ENCODE measurements around the gene SLC5A6.
A peak's percentile ranks its signal among the peaks of the same experiment; 100 is the strongest.

SLC5A6 gene

DNA sequence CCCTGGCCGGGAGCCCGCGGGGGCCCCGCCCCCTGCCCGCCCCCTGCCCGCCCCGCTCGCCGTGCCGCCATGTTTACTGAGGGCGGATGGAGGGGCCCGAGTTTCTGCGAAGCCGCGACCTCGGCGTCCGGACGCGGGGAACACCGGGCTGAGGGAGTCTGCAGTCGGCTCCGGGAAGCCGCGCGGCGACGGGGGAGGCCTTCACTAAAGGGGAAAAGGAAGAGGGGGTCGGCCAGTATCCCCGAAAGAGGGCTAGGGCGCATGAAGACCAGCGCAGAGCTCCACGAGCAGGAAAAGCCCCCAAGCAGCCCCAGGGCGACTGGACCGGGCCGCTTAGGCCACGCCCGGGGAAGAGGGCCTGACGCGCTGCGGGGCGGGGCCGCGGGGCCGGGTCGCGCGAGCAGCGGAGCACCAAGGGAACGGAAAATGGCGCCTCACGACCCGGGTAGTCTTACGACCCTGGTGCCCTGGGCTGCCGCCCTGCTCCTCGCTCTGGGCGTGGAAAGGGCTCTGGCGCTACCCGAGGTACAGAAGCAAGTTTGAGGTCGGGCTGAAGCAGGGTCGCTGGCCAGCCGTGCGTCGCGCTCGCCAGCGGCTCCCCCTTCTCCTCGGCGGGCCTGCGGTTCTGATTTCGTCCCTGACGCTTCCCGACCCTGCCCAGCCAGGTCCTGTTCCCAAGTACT lies at the start of gene SLC5A6, which contains the start of gene ATRAID:
Gene SLC5A6 (minus strand): TSS at position 326 of the 683 bp plus-strand sequence. CDS start 4,618 bp downstream, outside the sequence.
Gene ATRAID (plus strand): TSS at position 99 of the 683 bp plus-strand sequence. CDS start 328 bp downstream, at position 427.
- DNase-seq (ENCODE audit: low spot score): peak; percentile 84

DNA sequence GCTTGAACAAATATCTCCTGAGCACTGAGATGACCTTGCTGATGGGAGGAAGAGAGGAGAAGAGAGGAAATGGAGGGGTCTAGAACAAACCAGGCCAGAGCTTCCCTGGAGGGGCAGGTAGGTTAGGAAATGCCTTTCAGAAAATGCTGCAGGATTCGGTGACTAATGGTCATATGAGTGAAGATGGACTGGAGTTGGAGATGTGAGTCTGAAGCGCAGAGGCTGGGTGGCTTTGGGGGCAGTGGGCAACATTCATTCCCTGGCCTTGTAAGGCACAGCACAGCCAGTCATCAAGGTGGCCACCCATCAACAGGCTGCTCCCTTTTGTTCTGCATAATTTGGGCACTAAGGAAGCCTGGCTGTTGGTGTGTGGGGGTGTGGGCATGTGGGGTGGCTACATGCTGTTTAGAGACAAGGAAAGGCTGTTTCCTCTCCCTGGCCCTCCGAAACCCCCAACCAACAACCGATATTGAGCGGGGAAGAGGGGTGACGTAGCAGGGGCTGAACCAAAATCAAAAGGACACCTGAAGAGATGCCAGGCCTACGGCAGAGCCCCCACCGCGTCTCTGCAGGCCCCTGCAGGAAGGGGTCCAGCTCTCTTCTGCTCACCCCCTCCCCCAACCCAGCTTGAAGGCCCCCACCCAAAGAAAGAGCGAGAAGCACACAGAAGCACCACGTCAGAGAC lies 49.3 kb upstream of the SLC5A6 start:
- no peak for DNase-seq (ENCODE audit: low spot score)

DNA sequence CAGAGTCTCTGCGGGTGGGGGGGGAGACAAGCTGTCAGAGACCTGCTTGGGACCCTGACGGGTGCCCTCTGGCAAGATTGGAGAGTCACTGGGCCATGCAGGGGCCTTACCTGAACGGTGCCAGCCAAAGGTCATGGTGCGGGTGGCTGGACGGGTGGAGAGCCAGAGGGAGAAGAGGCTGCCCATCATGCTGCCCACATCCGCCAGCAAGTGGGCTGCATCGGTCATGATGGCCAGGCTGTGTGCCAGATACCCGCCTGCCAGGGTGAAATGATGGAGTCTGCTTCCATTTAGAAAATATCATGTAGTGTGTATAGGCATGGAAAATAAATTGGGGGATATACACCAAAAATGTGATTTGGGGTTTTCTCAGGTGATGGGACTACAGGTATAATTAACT lies 46.0 kb upstream of the SLC5A6 start:
- DNase-seq (ENCODE audit: low spot score): no peak

DNA sequence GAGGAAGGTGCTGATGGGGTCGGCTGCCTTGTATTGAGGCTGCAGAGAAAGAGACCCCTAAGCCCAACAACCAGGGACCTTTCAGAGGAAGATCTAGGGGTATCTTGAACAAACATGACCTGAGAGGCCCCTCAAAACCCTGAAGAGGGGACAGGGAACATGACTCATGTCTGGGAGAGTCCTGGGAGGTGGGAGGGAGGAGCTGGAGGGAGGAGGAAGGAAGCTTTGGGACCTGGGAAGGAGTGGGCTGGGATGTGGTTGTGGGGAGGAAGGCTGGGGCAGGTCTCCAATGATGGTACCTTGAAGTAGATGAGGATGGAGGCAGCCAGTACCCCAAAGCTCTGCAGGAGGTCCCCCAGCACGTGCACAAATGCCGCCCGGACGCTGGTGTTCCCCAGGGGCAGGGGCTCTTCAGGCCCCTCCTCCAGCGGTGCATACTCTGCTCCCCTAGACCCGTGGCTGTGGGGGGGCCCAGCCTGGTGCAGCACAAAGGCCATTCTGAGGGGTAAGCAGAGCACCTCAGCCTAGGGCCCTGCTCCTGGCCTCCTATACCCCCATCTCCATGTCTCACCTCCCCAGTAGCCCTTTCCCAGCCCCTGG lies 44.9 kb upstream of the SLC5A6 start:
- no peak for DNase-seq (ENCODE audit: low spot score)

DNA sequence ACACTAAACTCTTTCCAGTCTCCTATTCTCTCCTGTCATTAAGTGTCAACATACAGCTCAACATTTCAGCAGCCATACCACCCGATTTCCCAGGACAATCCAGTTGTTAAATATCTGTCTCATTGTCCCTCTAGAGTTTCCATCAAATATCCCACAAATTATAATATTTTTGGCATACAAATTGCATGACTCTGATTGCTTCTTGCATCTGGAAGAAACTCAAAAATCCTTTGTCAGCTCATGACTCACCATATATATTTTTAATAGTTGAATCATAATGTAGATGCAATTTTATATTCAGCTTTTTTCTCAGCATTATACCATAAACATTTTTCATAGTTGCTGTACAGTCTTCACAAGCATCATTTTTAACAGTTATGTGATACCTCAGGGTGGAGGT lies 43.6 kb upstream of the SLC5A6 start:
- DNase-seq (ENCODE audit: low spot score): no peak

DNA sequence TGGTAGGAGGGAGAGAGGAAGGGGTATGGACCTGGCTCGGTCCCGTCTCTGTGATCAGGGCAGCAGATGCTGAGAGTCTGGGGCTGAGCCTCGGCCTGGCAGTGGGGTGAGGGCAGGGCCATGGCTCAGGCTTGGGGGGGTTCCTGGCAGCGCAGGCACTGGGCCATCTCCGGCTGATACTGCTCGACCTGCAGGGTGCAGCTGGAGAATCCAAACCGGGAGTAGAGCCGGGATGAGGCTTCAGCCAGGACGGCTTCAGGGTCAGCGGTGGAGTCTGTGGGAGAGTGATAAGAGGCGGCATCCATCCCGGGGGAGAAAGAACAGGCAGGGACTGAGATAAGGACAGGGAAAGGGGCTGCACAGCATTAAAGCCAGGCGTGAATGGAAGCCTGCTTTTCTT lies 43.1 kb upstream of the SLC5A6 start:
- no peak for DNase-seq (ENCODE audit: low spot score)

DNA sequence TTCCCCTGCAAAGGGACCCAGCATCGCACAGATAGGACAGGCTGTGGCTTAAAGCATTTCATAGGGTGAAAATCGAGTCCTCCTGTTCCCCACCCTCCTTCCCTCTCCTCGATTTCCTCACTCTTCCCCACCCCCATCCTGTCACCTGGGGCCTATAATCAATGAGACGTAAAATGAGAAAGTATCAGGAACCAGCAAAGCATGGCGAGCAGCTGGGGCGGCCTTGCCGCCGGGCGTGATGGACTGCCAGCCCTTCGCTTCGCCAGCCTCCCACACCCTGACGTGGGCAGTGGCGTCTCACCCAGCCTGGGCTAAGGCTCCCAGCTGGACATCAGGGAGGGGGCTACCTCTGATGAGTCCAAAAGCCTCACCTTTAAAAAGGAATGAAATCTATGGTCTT lies 39.7 kb upstream of the SLC5A6 start:
- no peak for DNase-seq (ENCODE audit: low spot score)

DNA sequence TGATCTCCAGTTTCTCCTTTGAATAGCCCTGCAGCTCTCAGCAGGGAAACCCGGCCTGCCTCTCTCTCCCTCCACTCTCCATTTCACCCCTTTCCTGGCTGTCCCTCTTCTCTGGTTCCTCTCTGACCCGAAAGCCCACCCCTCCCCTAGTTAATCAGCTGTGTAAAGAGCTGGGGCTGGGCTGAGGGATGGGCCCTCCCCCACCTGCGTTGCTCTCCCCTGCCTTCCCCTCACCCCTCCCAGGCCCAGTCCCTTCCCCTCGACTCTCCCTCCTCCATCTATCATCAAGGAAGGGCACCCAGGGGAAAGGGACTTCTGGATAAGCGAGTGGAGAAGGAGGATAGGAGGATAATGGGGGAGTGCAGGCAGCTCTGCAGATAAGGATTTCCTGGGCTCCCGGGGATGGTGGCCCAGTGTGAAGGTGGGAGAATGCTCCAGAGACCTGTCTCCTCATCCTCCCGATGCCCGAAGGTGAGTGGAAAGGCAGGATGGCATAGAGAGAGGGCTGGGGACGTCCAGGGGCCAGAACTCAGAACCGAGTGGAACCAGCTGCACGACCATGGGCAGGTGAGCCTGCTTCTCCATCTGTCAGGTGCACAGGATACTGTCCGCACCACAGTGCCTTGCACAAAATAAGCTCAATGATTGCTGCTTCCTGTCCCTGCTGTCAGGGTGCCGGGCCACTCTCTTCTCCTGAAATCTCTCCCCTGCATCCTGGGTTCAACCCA lies 38.7 kb upstream of the SLC5A6 start:
- no peak for DNase-seq (ENCODE audit: low spot score)

DNA sequence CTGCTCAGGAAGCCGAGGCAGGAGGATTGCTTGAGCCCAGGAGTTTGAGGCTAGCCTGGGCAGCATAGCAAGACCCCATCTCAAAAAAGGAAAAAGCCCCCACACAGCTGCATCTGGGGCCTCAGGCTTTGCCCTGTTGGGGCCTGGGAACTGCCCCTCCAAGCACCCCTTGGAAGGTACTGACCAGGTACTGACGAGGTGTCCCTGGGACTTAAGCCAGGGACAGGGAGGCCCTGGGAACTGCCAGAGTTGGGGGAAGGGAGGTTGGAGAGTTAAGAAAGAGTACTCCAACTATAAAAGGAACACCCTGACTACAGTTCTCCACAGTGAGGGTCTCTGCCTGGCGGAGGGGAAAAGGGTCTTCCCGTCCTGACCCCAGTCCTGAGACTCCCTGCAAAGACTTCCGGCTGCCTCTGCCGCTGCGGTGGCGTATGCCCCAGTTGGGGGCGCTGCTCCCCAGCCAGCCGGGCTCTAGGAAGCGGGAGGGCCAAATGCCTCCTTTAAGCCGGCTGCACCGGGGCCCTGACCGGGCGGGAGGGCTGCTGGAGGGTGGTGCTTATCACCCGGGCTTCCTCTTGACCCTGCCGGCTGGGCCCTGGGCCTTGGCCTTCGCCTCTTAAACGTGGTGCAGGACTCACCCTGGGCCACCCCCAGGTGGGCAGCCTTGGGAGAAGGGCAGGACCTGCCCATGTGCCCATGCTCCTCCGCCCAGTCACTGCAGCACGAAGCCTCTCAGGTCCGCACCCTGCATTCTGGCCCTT lies 38.0 kb upstream of the SLC5A6 start:
- peak; percentile 37 for DNase-seq (ENCODE audit: low spot score)

DNA sequence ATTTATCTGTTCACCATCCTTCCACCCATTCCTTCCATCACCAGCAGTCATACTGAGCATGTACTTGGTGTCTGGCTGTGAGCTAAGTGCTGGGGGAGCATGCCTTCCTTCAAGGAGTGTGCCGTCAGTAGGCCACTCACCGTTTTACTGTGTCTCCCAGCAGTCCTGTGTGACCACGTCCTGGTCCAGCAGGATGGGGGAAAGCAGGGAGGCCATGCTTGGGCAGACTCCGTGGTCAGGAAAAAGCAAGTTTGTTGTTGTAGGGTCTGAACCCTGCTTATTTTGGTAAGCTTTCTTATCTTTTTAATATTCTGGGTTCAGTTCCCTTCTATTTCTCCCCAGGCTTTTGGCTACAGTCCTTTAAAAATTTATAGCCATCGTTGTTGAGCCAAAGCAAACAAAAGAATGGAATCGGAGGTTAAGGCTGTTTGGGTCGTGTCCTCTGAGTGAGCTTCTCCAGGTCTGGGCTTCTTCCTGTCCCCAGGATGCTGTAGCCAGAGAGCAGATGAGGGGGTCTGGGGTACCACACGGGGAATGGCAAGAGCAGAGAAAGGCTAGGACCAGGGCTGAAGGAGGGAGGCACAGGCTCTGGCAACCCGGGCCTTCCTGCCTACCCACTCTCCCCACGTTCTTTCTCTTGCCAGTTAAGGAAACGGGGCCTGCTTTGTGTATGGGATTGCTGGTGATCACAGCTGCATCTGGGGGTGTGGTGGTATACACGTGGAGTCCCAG lies 37.3 kb upstream of the SLC5A6 start:
- DNase-seq (ENCODE audit: low spot score): no peak

DNA sequence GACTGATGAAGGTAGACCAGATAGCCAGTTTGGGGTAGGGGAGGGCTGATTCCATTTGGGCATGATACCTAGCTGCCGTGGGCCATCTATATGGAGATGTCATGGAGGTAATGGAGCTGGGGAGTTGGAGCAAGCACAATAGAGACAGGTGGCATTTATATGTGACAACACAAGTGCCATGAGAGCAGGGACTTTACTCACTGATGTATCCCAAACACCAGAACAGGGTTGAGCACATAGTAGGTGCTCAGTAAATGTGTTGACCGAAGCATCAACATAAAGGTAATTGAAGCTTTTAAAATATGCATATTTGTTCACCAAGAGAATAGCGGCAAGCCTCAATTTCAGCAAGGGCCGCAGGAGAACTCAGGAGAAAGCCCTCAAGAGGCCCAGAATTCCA lies 35.8 kb upstream of the SLC5A6 start:
- no peak for DNase-seq (ENCODE audit: low spot score)

DNA sequence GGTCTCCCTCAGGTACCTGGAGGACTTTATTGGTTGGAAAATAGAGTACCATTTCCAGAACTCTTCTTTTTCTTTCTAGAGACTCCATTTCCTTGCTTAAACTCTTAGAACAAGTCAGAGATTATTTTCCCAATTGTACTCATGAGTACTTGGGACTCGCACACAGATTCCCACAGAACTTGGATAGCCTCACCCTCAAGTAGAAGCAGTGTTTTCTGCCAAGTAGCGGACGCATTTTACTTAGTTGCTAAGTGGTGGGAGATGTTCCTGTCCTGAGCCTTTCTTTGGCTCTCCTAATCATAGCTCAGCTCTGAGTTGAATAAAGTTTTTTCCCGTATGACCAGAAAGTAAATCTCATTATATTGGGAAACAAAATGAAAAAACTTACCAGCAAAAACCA lies 33.6 kb upstream of the SLC5A6 start:
- no peak for DNase-seq (ENCODE audit: low spot score)

DNA sequence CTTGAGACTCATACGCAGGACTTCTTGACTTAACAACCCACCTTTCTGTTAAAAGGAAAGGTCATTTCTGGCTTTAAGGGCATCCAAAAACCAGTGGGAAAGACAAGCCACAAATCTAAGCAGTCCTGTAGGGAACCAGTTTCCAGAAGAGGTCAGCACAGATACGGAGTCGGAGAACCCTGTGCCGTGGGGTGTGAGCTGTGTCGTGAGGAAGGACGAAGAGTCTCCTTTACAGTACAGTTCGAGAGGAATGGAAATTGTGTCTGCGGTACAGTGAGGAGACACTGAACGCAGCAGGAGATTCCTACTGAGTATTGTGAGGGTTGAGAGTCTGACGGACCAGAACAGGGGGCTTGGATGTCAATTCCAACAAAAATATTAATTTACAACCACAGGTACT lies 33.0 kb upstream of the SLC5A6 start:
- DNase-seq (ENCODE audit: low spot score): no peak

DNA sequence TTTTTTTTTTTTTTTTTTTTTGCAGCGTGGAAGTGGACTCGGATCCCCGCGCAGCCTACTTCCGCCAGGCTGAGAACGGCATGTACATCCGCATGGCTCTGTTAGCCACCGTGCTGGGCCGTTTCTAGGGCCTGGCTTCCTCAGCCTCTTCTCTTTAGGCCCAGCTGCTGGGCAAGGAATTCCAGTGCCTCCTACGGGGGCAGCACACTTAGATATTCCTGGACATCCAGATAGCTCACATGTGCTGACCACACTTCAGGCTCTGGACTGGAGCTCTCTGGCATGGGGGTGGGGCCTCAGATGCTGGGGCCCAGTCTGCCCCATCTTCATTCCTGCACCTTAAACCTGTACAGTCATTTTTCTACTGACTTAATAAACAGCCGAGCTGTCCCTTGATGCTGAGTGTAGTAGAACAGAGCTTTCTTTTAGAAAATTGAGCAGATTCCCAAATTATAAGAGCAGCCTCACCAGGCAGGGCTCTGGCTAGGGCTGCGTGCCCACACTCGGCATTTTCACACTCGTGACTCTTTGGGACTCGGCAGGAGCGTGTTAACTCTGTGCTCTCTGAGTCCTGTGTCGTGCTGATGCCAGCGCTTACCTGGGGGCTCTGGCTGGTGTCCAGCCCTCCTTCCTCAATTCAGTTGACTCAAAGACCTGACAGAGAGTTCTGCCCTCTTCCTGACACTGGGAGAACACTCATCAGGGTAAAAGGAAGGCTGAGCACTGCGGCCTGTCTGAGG lies 31.5 kb upstream of the SLC5A6 start:
- no peak for DNase-seq (ENCODE audit: low spot score)

DNA sequence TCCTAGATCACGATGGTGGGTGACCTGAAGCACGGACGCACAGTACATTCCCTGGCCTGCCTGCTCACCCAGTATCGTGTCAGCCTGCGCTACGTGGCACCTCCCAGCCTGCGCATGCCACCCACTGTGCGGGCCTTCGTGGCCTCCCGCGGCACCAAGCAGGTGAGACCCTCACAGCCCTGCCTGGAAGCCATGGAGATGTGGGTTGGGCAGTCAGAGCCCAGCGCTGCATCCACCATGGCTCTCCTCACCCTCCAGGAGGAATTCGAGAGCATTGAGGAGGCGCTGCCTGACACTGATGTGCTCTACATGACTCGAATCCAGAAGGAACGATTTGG lies 30.5 kb upstream of the SLC5A6 start:
- DNase-seq (ENCODE audit: low spot score): no peak

DNA sequence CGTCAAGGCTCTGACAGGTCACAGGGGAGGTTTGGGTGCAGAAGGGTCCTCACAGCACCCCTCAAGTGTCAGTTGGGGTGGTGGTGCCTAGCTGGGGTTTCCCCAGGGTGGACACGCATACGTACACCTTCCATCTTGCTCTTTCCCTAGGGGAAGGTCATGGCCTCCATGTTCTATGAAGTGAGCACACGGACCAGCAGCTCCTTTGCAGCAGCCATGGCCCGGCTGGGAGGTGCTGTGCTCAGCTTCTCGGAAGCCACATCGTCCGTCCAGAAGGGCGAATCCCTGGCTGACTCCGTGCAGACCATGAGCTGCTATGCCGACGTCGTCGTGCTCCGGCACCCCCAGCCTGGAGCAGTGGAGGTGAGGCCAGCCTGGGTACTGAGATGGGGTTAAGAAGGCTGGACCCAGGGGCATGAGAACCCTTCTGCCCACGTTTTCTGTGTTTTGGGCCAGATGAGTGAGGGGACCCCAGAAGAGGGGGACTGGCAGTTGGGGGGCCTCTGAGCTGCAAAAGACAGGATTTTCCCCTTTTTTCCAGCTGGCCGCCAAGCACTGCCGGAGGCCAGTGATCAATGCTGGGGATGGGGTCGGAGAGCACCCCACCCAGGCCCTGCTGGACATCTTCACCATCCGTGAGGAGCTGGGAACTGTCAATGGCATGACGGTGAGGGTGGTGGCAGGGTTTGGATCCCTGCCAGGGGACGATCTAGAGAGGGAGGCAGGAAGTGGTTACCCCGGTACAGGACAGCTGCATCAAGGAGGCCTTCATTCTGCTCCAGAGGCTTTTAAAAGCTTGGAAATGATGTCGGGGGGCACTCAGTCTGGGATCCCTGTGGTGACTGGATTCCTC lies 29.9 kb upstream of the SLC5A6 start:
- DNase-seq (ENCODE audit: low spot score): no peak

DNA sequence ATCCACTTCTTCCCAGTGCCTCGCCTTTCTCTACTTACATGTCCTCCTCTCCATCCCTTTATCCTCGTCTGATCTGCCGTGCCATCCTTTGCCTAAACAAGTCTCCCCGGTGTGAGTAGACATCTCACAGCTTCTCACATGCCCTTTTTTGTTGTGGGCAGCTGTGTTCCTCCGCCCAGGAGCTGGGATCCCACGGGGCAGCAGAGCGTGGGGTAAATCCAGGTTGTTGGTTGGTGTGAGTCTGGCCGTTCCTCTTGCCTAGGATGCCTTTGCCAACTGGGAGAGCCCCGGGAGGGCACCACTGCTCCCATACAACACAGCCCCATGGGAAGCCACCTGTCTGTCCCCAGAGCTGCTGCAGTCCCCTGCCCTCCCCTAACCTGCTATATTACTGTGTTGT lies 28.3 kb upstream of the SLC5A6 start:
- DNase-seq (ENCODE audit: low spot score): no peak

DNA sequence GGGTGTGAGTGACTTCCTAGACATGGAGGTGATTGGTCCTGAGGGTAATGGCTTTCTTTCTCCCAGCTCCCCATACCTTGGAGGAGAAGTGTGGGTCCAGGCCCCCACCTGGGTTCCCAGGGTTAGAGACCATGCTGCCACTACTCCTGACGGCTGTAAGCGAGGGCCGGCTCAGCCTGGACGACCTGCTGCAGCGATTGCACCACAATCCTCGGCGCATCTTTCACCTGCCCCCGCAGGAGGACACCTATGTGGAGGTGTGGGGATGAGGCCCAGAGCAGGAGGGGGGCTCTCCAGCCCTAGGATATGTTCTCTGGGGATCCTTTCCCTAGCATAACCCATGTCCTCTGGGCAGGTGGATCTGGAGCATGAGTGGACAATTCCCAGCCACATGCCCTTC lies 26.9 kb upstream of the SLC5A6 start:
- DNase-seq (ENCODE audit: low spot score): no peak

DNA sequence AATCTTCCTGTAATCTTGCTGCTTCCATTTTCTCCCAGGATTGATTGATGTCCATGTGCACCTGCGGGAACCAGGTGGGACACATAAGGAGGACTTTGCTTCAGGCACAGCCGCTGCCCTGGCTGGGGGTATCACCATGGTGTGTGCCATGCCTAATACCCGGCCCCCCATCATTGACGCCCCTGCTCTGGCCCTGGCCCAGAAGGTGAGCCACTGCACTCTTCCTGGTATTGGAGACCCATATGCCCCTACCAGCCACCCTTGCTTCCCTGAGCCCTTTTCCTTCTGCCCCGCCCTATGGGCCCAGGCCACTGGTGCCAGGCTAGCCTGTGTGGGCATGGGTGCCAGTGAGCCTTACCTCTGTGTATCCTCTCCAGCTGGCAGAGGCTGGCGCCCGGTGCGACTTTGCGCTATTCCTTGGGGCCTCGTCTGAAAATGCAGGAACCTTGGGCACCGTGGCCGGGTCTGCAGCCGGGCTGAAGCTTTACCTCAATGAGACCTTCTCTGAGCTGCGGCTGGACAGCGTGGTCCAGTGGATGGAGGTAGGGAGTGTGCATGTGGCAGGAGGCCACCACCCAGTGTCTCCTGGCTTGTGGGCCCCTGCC lies 25.4 kb upstream of the SLC5A6 start:
- DNase-seq (ENCODE audit: low spot score): no peak
